NCI-H82 (cell line): ENCODE measurements around the gene SALL1.
A peak's percentile ranks its signal among the peaks of the same experiment; 100 is the strongest.

Experiments
- DNase-seq: peaks from one replicate; lab custom pipeline; 2025; lab: John Stamatoyannopoulos, UW

SALL1 gene

GRCh38 chr16:51156807-51157200 is 5.7 kb upstream of the SALL1 start:
- DNase-seq, result no peak

- no peak for DNase-seq
These were observed 5.0 kb upstream of the SALL1 start for GRCh38 chr16:51155820-51156806.

- no peak for DNase-seq
These were observed 4.1 kb upstream of the SALL1 start for GRCh38 chr16:51155199-51155607.

- DNase-seq, result no peak
These were observed 3.5 kb upstream of the SALL1 start for GRCh38 chr16:51154271-51155171.

GRCh38 chr16:51153577-51154031 is 2.5 kb upstream of the SALL1 start:
- DNase-seq, result no peak

GRCh38 chr16:51152691-51153576 is 1.9 kb upstream of the SALL1 start:
- peak; percentile 65 for DNase-seq

GRCh38 chr16:51151961-51152663 is 1.0 kb upstream of the SALL1 start:
- DNase-seq, result peak; percentile 89

GRCh38 chr16:51151435-51151960 is 428 bp upstream of the SALL1 start:
- DNase-seq, result peak; percentile 98

- peak; percentile 40 for DNase-seq
These were observed 744 bp downstream of the SALL1 start for GRCh38 chr16:51150165-51150887.

GRCh38 chr16:51149721-51150164 is 1.3 kb downstream of the SALL1 start:
- peak; percentile 54 for DNase-seq

- DNase-seq, result peak; percentile 53
These were observed 1.8 kb downstream of the SALL1 start for GRCh38 chr16:51149251-51149661.

GRCh38 chr16:51148678-51149228 is 2.3 kb downstream of the SALL1 start:
- peak; percentile 57 for DNase-seq

- peak; percentile 48 for DNase-seq
These were observed 3.0 kb downstream of the SALL1 start for GRCh38 chr16:51147776-51148677.

- peak; percentile 33 for DNase-seq
These were observed 4.7 kb downstream of the SALL1 start for GRCh38 chr16:51146256-51146924.

GRCh38 chr16:51144203-51144602 is 6.9 kb downstream of the SALL1 start:
- no peak for DNase-seq

- peak; percentile 49 for DNase-seq
These were observed 7.7 kb downstream of the SALL1 start for GRCh38 chr16:51143196-51143977.

- no peak for DNase-seq
These were observed 9.5 kb downstream of the SALL1 start for GRCh38 chr16:51141541-51141940.
